SHP77 treated with DMSO at 0.1 percent for 48 hours (cell line): Measurements from ENCODE around the gene TMEM134.

Source experiments
- DNase-seq: peaks from one replicate; lab custom pipeline; 2025; lab: John Stamatoyannopoulos, UW

TMEM134 gene

GRCh38 chr11:67500831-67501715 is 32.0 kb upstream of the TMEM134 start:
- DNase-seq, result no peak

DNA sequence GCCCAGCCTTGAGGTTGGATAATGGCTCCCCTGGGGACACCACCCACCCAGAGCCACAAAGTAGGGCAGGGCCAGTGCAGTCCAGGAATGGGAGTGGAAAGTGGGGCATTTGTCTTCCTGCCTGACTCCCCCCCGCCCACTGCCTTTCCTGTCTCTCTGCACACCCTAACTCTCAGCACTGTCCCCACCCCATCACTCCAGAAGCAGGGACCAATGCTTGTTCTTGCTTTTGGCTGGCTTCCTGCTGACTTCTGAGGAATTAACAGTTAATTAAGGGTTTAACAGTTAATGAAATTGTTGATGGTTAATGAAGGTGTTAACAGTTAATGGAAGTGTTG is 31.4 kb upstream of the TMEM134 start:
- DNase-seq, result no peak

DNA sequence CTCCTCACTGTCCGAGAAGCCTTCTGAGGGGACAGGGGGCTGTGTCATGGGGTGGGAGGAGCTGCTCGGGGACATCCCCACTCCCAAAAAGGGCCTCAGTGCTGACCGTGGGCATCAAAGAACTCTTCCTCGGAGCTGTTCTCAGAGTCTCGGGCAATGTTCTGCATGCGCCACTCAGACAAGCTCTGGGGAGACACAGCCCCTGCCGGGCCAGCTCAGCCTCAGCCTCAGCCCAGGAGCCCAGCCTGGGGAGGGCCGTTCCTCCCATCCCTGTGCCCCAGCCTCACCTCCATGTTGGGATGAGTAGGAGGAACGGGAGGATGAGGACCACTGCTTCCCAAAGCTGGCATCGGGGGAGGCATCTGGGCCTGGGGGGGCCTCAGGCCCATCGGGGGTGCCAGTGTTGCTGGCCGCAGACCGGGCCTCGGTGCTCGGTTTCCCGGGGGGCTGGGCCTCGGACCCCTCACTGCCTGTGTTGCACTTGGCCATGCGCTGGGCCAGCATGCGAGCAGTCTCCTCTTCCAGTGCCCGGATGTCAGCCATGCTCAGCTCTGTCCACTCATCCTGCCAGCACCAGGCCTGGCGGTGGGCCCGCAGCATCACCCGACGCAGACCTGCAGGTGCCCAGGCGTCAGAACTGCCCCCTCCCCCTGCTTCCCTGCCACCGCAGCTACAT is 30.9 kb upstream of the TMEM134 start:
- no peak for DNase-seq

GRCh38 chr11:67498544-67498972 is 29.5 kb upstream of the TMEM134 start:
- no peak for DNase-seq

DNA sequence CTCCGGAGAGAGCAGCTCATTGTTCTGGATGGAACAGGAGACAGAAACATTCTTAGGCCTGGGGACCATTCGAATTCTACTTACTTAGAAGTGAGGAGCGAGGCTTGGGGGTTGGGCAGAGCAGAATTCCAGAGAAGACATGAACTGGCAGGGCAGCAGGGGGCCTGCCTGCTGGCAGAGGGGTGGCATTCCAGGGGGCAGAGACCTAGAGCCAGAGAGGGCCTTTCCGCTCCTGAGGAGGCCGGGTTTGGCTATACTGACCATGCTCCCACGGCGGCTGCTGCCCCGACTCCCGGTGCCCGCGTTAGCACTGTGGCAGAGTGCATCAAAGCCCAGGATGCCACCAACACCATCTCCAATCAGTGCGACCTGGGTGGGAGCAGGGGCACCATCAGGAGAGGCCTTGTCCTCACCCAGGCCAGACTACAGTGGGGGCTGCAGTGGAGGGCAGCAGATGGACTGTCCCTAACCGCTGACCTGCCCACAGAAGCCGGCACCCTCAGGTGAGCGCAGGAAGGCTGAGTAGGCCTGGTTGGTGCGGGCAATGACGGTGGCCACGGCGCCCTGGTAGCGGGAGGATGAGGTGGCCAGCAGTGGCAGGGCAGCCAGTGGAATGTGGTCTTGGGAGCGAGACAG is 28.7 kb upstream of the TMEM134 start:
- DNase-seq, result no peak

GRCh38 chr11:67496113-67496512 is 27.1 kb upstream of the TMEM134 start:
- no peak for DNase-seq

GRCh38 chr11:67495234-67496005 is 26.4 kb upstream of the TMEM134 start:
- no peak for DNase-seq

DNA sequence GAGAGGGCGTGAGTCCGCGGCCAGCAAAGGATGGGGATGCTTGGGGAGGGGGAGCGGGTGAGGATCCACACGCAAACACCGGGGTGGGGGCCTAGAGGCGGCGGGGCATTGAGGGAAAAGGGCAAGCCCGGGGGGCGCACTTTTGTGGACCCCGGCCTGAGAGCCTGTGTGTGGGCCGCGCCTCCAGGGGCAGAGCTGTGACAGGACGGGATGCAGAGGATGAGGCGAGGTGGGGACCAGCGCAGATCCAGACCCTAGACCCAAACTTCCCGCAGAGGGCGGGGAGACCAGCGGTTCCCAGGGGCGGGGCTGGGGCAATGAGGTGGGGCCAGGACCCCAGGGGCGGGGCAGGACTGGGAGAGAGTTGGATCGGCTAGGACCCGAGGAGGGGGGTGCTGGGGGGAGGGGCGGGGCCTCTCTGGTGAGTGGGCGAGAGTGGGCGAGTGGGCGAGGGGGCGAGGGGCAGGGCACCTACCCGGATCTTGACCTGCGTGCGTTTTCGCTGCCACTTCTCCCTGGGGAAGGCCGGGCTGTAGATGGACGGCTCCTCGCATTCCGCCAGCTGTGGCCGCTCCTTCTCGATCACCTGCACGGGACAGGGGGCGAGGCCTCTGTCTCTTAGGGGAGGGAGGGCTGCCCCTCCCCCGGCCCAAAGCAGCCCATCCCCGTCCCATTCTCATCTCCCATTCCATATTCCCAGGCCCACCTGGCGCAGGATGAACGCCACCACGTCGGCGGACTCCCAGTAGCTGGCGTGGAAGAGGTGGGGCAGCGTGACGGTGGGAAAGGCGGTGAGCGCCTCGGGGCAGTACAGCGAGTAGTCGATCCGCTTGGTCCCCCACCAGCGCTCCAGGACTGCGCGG is 25.6 kb upstream of the TMEM134 start:
- DNase-seq, result no peak

DNA sequence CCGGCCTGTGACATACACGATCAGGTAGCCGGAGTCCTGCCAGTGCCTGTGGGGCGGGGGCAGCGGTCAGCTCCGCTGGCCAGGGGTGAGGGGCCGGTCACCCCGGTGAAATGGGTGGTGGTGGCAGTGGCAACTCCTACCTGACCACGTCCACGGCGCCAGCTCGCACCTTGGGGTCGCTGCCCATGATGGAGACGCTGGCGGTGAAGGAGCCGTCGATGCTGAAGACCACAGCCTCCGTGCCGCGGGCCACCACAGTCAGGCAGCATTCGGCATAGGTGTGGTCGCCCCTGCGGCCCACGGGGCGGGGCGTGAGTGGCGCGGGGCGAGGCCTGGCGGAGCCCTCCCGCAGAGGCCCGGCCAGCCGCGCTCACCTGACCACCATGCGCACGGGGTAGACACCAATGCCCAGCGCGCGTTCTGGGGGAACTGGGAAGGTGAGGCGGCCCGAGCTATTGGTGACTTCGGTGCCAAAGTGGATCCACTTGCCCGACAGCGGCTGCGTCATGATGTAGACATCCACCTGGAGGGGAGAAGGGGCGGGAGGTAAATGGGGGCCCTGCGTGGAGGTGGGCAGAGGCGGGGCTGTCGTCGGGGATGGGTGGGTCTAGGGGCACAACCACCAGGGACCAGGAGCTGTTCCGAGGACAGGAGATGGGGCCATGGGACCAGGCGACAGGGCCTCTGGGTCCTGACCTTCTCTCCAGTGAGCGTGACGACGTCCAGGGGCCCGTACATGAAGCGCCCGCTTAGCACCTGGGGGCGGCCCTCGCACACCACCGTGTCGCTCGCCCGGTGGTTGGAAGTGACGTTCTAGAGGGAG is 24.7 kb upstream of the TMEM134 start:
- no peak for DNase-seq

DNA sequence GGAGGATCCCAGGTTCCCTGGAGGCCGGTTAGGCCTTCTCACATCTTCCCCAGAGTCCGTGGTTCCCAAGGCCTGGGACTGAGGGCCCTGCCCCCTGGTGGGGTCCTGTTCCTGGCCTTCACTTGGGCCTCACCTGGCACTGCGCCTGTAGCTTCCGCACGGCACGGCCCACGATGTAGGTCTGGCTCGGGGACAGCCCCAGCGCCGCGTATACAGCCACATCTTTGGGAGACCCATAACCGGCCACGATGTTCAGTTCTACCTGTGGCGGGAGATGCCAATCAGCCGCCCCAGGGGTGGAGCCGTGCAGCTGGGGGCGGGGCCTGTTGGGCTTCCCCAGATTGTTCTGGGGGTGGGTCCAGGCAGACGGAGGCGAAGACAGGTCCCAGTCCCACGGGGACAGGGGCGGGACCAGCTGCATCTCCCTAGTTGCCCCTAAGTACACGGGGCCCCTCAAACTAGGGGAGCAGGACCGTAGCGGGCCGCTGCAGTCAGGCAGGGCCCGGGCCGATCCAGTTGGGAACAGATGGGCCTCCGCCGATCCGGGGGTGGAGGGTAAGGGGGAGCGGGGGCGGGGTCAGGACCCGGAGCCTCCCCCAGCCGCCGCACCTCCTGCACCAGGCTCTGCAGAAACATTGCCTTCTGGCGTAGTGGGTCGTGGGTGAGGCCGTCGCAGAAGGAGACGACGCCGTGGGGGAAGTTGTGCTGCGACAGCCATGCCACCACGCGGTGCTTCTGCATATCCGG is 23.9 kb upstream of the TMEM134 start:
- DNase-seq, result no peak

GRCh38 chr11:67492069-67492727 is 23.1 kb upstream of the TMEM134 start:
- DNase-seq, result no peak

DNA sequence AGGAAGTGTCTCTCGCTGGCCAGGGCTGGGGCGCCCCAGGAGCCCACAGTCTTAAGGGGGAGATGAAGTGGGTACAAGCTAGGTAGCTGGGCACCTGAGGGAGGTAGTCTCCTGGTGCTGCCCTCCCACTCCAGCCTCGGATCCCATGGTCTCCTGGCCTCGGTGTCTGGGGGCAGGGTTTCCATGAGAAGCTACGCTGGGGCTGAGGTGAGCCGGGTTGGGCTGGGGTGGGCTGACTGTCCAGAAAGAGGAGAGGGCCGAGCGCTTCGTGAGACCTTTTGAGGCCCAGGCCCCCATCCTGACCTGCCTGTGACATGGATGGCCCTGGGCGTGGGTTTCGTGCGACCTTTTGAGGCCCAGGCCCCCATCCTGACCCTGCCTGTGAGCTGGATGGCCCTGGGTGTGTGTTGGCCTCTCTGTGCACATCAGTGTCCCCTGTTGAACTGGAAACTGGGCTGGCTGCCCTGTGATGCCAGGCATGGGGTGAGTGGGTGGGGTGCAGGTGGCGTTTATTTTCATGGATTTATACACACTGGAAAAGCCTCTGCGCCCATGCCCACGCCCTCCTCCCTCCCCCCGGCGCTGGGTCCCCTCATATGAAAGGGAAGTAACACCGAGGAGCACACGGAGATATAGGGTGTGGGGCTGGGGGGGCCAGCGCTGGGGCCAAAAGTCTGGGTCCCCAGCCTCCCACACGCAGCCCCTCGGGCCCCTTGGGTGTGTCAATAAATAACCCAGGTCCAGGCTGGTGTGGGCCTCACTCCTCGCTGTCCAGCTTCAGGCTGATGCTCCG is 22.4 kb upstream of the TMEM134 start:
- DNase-seq, result no peak

DNA sequence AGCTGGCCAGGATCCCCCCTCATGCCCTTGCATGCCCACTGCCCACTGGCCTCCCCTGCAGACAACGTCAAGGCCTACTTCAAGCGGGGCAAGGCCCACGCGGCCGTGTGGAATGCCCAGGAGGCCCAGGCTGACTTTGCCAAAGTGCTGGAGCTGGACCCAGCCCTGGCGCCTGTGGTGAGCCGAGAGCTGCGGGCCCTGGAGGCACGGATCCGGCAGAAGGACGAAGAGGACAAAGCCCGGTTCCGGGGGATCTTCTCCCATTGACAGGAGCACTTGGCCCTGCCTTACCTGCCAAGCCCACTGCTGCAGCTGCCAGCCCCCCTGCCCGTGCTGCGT is 21.6 kb upstream of the TMEM134 start:
- no peak for DNase-seq

GRCh38 chr11:67489885-67490726 is 21.1 kb upstream of the TMEM134 start:
- DNase-seq, result no peak

- no peak for DNase-seq
Measured at GRCh38 chr11:67489203-67489884, 20.3 kb upstream of the TMEM134 start.

DNA sequence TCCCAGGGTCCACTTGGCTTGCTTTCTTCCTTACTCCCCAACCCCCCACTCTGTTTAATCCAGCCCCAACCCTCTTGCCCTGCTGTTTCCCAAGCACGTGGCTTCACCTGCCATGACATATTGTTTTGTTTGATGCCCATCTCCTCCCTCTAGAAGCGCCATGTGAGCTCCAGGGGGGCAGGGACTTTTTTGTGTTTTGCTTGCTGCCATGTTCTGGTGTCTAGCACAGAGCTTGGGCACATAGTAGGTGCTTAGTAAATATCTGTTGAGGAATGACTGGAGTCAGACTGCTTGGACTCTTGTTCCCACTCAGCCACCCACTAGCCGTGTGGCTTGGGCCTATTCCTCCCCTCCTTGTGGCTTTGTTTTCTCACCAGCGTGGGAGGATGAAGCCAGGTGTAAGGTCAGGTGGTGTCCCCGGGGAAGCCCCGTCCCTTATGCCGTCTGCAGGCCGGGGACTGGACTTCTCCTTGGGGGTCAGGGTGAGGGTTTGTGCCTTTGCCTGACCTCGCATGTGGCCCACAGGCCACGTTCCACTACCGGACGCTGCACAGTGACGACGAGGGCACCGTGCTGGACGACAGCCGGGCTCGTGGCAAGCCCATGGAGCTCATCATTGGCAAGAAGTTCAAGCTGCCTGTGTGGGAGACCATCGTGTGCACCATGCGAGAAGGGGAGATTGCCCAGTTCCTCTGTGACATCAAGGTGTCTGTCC is 17.6 kb upstream of the TMEM134 start:
- no peak for DNase-seq
